HG03039 (cell line): ENCODE measurements around the gene BBS5.
"Not testable (repeated sequence)": the region's sequence is repeated elsewhere in the genome, so short reads cannot be mapped to it uniquely, and the experiment has no call there.

Source experiments
- ATAC-seq: cut with Tn5 transposase; IDR thresholded peaks from one replicate; pipeline ENCODE4 v1.9.1; 2021; ENCODE audit warnings: mild to moderate bottlenecking, moderate library complexity; ENCODE audit not compliant: unreplicated experiment

Gene BBS5

GRCh38 chr2:169485650-169486138 is 6.4 kb downstream of the BBS5 start:
- no peak for ATAC-seq

- no peak for ATAC-seq
Measured at GRCh38 chr2:169486487-169486886, 7.2 kb downstream of the BBS5 start.

GRCh38 chr2:169490834-169491233 is 11.5 kb downstream of the BBS5 start:
- no peak for ATAC-seq

- no peak for ATAC-seq
Measured at GRCh38 chr2:169491378-169491777, 12.1 kb downstream of the BBS5 start.

- ATAC-seq = no peak
Measured at GRCh38 chr2:169493360-169493759, 14.1 kb downstream of the BBS5 start.

GRCh38 chr2:169495310-169495928 is 16.1 kb downstream of the BBS5 start:
- ATAC-seq = no peak

DNA sequence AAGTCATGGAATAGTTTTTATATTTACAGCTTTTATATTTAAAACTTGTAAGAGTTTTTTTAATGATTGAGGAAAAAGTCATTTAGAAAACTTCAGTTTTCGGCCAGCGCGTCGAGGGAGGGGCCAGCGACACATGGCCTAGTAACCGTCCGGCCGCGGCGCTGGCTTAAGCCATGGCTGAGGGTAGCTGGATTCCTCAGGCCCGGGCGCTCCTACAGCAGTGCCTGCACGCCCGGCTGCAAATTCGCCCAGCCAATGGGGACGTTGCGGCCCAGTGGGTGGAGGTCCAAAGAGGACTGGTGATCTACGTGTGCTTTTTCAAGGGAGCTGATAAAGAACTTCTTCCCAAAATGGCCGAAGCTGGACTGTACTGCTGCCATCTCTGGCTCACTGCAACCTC is 25.4 kb downstream of the BBS5 start:
- no peak for ATAC-seq

- ATAC-seq = no peak
Measured at GRCh38 chr2:169507698-169508097, 28.4 kb downstream of the BBS5 start.

- ATAC-seq = no peak
Measured at GRCh38 chr2:169509298-169509885, 30.1 kb downstream of the BBS5 start, which contains the start of gene KLHL41. Gene KLHL41 (plus strand): TSS chr2:169509702. CDS start chr2:169509779, 77 bp downstream.

DNA sequence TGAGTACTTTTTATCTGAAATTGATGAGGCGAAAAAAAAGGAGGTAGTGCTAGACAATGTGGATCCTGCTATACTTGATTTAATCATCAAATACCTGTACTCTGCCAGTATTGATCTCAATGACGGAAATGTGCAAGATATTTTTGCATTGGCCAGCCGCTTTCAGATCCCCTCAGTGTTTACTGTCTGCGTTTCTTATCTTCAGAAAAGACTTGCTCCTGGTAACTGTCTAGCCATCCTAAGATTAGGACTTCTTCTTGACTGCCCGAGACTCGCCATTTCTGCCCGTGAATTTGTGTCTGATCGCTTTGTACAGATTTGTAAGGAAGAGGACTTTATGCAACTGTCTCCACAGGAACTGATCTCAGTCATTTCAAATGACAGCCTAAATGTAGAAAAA is 30.7 kb downstream of the BBS5 start:
- no peak for ATAC-seq

DNA sequence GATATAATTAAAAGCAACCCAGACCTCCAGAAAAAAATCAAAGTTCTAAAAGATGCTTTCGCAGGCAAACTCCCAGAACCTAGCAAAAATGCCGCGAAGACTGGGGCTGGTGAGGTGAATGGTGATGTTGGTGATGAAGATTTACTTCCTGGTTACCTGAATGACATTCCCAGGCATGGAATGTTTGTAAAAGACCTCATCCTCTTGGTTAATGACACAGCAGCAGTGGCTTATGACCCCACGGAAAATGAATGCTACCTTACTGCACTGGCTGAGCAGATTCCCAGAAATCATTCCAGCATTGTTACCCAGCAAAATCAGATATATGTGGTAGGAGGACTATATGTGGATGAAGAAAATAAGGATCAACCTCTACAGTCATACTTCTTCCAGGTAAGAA is 31.2 kb downstream of the BBS5 start:
- ATAC-seq = no peak

DNA sequence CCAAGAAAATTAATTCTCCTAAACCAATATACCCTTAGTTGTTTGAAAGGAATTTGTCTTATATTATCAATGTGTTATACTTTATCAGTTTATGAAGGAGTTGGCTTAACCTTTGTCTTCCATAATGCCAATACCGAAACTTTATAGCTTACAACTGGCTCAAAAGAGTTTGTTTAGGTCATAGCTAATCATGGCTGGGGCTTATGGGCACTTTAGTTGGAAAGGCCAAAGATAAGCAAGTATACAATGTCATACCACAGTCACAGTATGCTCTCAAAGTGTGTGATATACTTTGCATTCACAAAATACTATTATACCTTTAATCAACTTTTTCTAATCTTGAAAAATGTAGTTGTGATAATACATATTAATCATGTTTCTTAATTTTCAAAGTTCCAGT is 32.5 kb downstream of the BBS5 start:
- ATAC-seq = no peak

DNA sequence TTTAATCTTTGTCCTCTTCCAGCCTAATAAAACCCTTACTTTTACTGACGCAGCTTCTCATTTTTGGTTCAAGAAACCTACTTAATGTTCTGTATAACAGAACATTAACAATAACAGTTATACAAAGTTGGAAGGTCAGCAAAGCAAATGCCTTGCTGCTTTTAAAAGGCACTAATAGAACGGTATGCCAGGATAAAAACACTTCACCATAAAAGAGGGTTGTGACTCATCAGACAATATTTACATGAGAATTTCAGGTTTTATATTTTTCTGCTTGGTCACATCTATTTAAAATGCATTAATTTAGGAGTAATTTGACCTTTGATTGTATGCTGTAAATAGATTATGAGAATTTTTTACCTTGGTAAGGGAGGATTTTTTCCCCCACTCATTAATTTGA is 33.2 kb downstream of the BBS5 start:
- ATAC-seq = no peak

GRCh38 chr2:169513094-169513493 is 33.8 kb downstream of the BBS5 start:
- ATAC-seq = no peak

DNA sequence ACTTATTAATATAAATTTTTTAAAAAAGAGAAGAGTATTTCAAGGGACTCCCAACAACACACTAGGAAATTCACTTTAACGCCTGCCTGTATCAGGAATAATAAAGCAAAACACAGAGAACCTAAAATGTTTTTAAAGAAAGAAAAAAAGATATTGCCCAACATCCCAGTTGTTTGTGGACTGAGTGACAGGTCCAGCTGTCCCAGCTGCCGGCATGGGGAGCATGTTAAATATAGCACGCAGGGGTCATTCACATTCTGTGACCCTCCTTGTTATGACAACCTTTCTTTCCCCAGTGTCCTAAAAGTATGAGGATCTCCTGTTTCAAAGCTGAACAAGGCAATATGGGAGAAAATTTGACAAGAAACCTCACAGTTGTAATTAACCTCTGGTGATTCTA is 34.6 kb downstream of the BBS5 start:
- no peak for ATAC-seq

DNA sequence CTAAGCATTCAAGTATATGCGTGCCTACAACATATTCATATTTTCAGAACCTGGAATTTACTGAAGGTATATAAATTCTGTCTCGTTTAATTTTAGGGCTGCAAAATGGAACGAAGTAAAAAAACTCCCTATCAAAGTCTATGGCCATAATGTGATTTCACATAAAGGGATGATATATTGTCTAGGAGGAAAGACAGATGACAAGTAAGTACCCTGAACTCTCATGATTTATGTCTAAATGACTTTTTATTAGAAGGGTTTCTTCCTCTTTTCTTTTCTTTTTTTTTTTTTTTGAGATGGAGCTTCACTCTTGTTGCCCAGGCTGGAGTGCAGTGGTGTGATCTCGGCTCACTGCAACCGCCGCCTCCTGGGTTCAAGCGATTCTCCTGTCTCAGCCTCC is 35.5 kb downstream of the BBS5 start:
- ATAC-seq = not testable (repeated sequence)

DNA sequence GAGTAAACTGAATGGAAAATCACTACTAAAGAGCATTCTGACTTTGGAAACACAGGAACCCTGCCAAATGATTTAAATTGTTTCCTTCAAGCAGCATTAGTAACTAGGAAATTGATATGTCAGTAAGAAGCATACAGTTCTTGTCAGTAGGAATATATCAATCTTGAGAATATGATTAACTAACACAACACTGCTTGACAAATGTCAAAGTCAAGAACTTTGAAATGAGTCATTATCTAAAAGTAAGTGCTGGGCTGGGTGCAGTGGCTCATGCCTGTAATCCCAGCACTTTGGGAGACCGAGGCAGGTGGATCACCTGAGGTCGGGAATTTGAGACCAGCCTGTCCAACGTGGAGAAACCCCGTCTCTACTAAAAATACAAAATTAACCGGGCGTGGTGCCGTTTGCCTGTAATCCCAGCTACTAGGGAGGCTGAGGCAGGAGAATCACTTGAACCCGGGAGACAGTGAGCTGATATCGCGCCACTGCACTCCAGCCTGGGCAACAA is 37.2 kb downstream of the BBS5 start:
- not testable (repeated sequence) for ATAC-seq

DNA sequence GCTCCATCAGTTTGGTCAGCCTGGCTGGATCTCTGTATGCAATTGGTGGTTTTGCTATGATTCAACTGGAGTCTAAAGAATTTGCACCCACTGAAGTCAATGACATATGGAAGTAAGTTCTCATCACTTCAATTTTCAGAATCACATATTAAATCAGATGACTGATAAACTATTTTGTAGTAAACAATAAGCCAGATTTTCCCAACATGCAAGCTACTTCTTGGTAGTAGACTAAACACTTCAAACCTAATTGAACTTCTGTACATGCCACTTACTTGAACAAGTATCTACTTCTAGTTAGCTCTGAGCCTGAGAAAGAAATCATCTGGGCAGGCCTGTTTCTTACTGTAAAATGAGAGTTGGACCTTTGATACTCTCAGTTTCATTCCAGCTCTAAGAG is 41.6 kb downstream of the BBS5 start:
- no peak for ATAC-seq

- no peak for ATAC-seq
Measured at GRCh38 chr2:169523681-169524080, 44.4 kb downstream of the BBS5 start.

GRCh38 chr2:169525434-169525833 is 46.1 kb downstream of the BBS5 start:
- no peak for ATAC-seq

DNA sequence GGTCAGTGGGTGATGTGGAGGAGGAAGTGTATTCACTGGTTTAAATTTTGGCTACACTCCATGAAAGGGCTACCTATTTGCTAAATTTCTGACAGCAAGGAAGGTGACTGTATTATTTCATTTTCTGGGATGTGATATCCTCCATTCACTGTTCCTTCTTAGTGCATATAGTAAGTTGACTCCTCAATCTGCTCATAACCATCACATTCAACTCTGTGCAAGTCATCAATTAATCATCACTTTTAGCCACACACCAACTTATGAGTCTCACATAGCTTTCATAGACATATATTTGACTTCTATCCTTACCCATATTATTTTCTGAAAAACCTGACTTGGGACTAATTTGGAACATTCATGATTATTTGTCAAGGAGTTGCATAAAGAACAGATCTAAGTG is 47.2 kb downstream of the BBS5 start:
- ATAC-seq = no peak

GRCh38 chr2:169528271-169528701 is 49.0 kb downstream of the BBS5 start:
- ATAC-seq = no peak
